NCI-H1436 treated with DMSO at 0.1 percent for 48 hours (cell line): ENCODE data around the gene PDE11A.

Experiments used
- DNase-seq: peaks from one replicate; lab custom pipeline; 2025; lab: John Stamatoyannopoulos, UW

PDE11A gene

GRCh38 chr2:177692783-177693269 is 379.8 kb downstream of the PDE11A start:
- no peak for DNase-seq

- DNase-seq = no peak
Measured at GRCh38 chr2:177692042-177692782, 380.4 kb downstream of the PDE11A start.

- DNase-seq = no peak
Measured at GRCh38 chr2:177691177-177691576, 381.4 kb downstream of the PDE11A start.

- no peak for DNase-seq
Measured at GRCh38 chr2:177689623-177690022, 383.0 kb downstream of the PDE11A start.

GRCh38 chr2:177688844-177689243 is 383.7 kb downstream of the PDE11A start:
- DNase-seq = no peak

GRCh38 chr2:177683661-177684069 is 388.9 kb downstream of the PDE11A start:
- DNase-seq = no peak

GRCh38 chr2:177682836-177683660 is 389.5 kb downstream of the PDE11A start:
- no peak for DNase-seq

- DNase-seq = no peak
Measured at GRCh38 chr2:177682006-177682405, 390.6 kb downstream of the PDE11A start.

GRCh38 chr2:177680866-177681712 is 391.5 kb downstream of the PDE11A start:
- no peak for DNase-seq

GRCh38 chr2:177679611-177680605 is 392.7 kb downstream of the PDE11A start:
- no peak for DNase-seq

GRCh38 chr2:177678939-177679338 is 393.6 kb downstream of the PDE11A start:
- DNase-seq = no peak

- DNase-seq = no peak
Measured at GRCh38 chr2:177676636-177677035, 395.9 kb downstream of the PDE11A start.

- DNase-seq = no peak
Measured at GRCh38 chr2:177675825-177676224, 396.8 kb downstream of the PDE11A start.

- DNase-seq = no peak
Measured at GRCh38 chr2:177675350-177675821, 397.2 kb downstream of the PDE11A start.

- DNase-seq = no peak
Measured at GRCh38 chr2:177673602-177674595, 398.7 kb downstream of the PDE11A start.

GRCh38 chr2:177671662-177672061 is 400.9 kb downstream of the PDE11A start:
- no peak for DNase-seq

- DNase-seq = no peak
Measured at GRCh38 chr2:177670791-177671535, 401.6 kb downstream of the PDE11A start.

- DNase-seq = no peak
Measured at GRCh38 chr2:177669625-177670330, 402.8 kb downstream of the PDE11A start.
